ENCODE results near the gene AKIP1. TPM values are rescaled to one million over a fixed set of nuclear protein-coding genes. Genes with fewer than 3 reads are reported as not detected.

AKIP1 gene
- total and polyA plus RNA-seq, 9 of the 15 experiments (the other 6 are each of a cell fraction or from before 2014, with no cell fraction given) = 9.0 to 52.6 (median 36.2) TPM

DNA sequence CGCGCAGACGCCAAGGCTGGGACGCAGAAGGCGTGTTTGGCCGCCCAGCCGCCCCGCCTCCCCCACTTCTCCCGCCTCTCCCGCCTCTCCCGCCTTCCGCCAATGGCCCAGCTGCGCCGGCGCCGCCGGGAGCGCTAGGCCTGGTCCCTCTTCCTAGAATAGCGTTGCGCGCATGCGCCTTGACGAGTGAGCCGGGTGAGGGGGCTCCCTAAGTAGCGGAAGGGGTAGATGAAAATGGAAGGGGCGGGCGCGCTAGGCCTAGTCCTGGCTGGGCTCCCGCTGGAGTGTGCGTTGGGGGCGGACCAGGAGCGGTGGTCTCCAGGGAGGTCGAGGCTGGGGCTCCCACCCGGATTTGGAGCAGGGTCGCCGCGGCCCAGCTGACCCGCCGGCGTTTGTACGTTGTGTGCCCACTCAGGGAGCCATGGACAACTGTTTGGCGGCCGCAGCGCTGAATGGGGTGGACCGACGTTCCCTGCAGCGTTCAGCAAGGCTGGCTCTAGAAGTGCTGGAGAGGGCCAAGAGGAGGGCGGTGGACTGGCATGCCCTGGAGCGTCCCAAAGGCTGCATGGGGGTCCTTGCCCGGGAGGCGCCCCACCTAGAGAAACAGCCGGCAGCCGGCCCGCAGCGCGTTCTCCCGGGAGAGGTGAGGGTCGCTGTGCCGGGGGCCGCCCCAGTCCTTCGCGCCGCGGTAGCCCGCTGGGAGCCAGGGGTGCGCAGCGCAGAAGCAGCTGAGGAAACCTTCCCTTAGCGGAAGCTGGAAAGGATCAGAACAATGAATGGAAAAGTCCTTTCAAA is at the start of gene AKIP1 (continued):
- TF ChIP-seq ERF (CRISPR knock-in tag; IDR thresholded peaks at IDR 0.05) (0 out of 2 replicates have a peak, but pooled peaks have one; percentile 57), TGIF2 (CRISPR knock-in tag; IDR thresholded peaks at IDR 0.05) (no peak), MEIS2 (IDR thresholded peaks at IDR 0.05; ENCODE audit: partially characterized antibody) (peak; percentile 86), ZNF24 (IDR thresholded peaks at IDR 0.05) (no peak), THRAP3 (IDR thresholded peaks at IDR 0.05; ENCODE audit: borderline replicate concordance) (no peak), ZNF347 (CRISPR knock-in tag; IDR thresholded peaks at IDR 0.05; ENCODE audit: low read depth) (no peak), ZNF589 (CRISPR knock-in tag; IDR thresholded peaks at IDR 0.05; ENCODE audit: low read depth) (no peak), TOE1 (IDR thresholded peaks at IDR 0.05; ENCODE audit: borderline replicate concordance) (no peak; the same call in 1 of the 2 replicates), TOE1 (CRISPR knock-in tag; IDR thresholded peaks at IDR 0.05; ENCODE audit: borderline replicate concordance, low read depth) (no peak), ATF7 (IDR thresholded peaks at IDR 0.05) (peak; percentile 23; the same call in 1 of the 2 replicates), HCFC1 (IDR thresholded peaks at IDR 0.05; ENCODE audit: low read depth, low read length) (0 out of 2 replicates have a peak, but pooled peaks have one; percentile 28), RB1 (IDR thresholded peaks at IDR 0.05; ENCODE audit: low read depth) (peak; percentile 71; the same call in 1 of the 2 replicates), CREBBP (IDR thresholded peaks at IDR 0.05; ENCODE audit: low read depth, low read length) (no peak)
- TF ChIP-seq, protein P1, sequence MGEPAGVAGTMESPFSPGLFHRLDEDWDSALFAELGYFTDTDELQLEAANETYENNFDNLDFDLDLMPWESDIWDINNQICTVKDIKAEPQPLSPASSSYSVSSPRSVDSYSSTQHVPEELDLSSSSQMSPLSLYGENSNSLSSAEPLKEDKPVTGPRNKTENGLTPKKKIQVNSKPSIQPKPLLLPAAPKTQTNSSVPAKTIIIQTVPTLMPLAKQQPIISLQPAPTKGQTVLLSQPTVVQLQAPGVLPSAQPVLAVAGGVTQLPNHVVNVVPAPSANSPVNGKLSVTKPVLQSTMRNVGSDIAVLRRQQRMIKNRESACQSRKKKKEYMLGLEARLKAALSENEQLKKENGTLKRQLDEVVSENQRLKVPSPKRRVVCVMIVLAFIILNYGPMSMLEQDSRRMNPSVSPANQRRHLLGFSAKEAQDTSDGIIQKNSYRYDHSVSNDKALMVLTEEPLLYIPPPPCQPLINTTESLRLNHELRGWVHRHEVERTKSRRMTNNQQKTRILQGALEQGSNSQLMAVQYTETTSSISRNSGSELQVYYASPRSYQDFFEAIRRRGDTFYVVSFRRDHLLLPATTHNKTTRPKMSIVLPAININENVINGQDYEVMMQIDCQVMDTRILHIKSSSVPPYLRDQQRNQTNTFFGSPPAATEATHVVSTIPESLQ (CRISPR knock-in tag; IDR thresholded peaks at IDR 0.05) = peak; percentile 59; the same call in 1 of the 2 replicates
- TF ChIP-seq, protein P2, sequence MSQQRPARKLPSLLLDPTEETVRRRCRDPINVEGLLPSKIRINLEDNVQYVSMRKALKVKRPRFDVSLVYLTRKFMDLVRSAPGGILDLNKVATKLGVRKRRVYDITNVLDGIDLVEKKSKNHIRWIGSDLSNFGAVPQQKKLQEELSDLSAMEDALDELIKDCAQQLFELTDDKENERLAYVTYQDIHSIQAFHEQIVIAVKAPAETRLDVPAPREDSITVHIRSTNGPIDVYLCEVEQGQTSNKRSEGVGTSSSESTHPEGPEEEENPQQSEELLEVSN (IDR thresholded peaks at IDR 0.05; ENCODE audit: borderline replicate concordance in 1 of 2, extremely low read depth in 1 of 2, insufficient read depth in 1 of 2, insufficient read length in 1 of 2, low read depth in 1 of 2, low read length in 1 of 2, poor library complexity in 1 of 2, severe bottlenecking in 1 of 2) = peak; percentile 35 to 90
- TF ChIP-seq, protein P3, sequence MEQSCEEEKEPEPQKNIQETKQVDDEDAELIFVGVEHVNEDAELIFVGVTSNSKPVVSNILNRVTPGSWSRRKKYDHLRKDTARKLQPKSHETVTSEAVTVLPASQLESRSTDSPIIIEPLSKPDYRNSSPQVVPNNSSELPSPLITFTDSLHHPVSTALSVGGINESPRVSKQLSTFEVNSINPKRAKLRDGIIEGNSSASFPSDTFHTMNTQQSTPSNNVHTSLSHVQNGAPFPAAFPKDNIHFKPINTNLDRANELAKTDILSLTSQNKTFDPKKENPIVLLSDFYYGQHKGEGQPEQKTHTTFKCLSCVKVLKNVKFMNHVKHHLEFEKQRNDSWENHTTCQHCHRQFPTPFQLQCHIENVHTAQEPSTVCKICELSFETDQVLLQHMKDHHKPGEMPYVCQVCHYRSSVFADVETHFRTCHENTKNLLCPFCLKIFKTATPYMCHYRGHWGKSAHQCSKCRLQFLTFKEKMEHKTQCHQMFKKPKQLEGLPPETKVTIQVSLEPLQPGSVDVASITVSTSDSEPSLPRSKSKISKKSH (CRISPR knock-in tag; IDR thresholded peaks at IDR 0.05) = no peak
- TF ChIP-seq, protein P4, sequence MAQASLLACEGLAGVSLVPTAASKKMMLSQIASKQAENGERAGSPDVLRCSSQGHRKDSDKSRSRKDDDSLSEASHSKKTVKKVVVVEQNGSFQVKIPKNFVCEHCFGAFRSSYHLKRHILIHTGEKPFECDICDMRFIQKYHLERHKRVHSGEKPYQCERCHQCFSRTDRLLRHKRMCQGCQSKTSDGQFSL (CRISPR knock-in tag; IDR thresholded peaks at IDR 0.05) = 0 out of 2 replicates have a peak, but pooled peaks have one; percentile 44
- TF ChIP-seq, protein P4 (tag; IDR thresholded peaks at IDR 0.05) = no peak
- TF ChIP-seq, protein P5, sequence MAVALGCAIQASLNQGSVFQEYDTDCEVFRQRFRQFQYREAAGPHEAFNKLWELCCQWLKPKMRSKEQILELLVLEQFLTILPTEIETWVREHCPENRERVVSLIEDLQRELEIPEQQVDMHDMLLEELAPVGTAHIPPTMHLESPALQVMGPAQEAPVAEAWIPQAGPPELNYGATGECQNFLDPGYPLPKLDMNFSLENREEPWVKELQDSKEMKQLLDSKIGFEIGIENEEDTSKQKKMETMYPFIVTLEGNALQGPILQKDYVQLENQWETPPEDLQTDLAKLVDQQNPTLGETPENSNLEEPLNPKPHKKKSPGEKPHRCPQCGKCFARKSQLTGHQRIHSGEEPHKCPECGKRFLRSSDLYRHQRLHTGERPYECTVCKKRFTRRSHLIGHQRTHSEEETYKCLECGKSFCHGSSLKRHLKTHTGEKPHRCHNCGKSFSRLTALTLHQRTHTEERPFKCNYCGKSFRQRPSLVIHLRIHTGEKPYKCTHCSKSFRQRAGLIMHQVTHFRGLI (CRISPR knock-in tag; IDR thresholded peaks at IDR 0.05) = no peak
